HG03280 (cell line): ENCODE measurements around the gene PSMF1.

Experiments
- ATAC-seq: cut with Tn5 transposase; IDR thresholded peaks from one replicate; pipeline ENCODE4 v1.9.1; 2021; ENCODE audit warnings: mild to moderate bottlenecking, moderate library complexity; ENCODE audit not compliant: unreplicated experiment

PSMF1 gene

GRCh38 chr20:1163105-1163504 is 44.7 kb downstream of the PSMF1 start:
- no peak for ATAC-seq

GRCh38 chr20:1163653-1164052 is 45.3 kb downstream of the PSMF1 start:
- ATAC-seq, result no peak

GRCh38 chr20:1164871-1165270 is 46.5 kb downstream of the PSMF1 start:
- ATAC-seq, result no peak

DNA sequence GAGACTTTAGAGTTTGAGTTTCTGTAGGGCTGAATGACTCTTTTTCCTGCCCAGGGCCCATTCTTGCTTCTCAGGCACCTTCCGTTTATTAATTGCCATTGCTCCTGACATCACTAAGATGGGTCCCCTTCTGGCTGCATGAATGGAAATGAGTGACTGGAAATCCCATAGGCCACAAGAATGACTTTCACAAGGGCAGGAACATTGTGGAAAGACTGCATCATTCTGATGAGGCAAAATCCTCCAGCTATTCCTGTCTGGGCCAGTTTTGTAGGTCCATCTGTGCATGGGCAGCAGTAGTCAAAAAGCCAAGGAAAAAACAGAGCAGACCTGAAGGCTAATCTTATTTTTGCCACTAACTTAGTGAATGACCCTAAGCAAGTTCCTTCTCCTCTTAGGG is 47.1 kb downstream of the PSMF1 start:
- no peak for ATAC-seq

GRCh38 chr20:1165941-1166340 is 47.5 kb downstream of the PSMF1 start:
- ATAC-seq, result no peak

GRCh38 chr20:1166948-1167720 is 48.7 kb downstream of the PSMF1 start:
- ATAC-seq, result no peak

DNA sequence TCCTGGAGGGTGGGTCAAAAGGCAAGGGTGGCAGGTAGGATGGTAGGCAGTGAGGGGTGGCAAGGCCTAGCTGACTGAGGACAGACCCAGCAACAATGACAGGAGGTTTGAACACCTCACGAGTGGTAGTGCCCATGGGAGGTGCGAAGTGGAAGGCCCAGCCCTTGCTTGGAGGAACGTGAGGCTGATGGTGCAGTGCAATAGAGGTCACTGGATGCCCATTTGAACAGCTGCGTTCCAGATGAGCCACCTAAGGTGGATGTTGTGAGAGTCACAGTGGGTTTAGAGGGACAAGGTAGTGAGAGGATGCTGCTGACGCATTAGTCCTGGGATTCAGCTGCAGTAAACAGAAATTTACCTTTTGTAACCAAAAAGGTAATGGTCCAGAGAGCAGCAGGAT is 50.8 kb downstream of the PSMF1 start:
- ATAC-seq, result no peak

GRCh38 chr20:1171461-1172093 is 53.2 kb downstream of the PSMF1 start:
- no peak for ATAC-seq

- no peak for ATAC-seq
Measured at GRCh38 chr20:1173698-1174097, 55.3 kb downstream of the PSMF1 start.

- no peak for ATAC-seq
Measured at GRCh38 chr20:1174787-1175186, 56.4 kb downstream of the PSMF1 start.

GRCh38 chr20:1177680-1178079 is 59.3 kb downstream of the PSMF1 start:
- no peak for ATAC-seq

GRCh38 chr20:1178103-1178502 is 59.7 kb downstream of the PSMF1 start:
- no peak for ATAC-seq

GRCh38 chr20:1178623-1179022 is 60.2 kb downstream of the PSMF1 start:
- ATAC-seq, result no peak

DNA sequence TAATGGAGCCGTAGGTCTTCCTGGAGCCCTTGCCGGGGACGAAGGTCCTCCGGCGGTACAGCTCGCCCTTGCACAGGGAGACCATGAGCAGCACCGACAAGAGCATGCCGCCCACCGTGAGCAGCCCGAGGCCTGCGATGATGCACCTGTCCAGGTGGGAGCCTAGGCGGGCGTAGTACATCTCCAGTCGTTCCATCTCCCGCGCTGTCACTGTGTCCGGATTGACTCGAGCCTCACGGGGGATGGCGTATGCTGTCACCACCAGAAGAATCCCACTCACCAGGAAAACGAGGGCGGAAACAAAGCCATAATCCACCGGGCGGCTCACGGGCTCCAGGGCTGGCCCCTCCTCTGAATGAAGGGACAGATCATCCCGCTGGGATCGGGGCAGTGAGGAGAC is 62.5 kb downstream of the PSMF1 start:
- ATAC-seq, result no peak

GRCh38 chr20:1182106-1182505 is 63.7 kb downstream of the PSMF1 start:
- no peak for ATAC-seq

- no peak for ATAC-seq
Measured at GRCh38 chr20:1183153-1183552, 64.8 kb downstream of the PSMF1 start.

DNA sequence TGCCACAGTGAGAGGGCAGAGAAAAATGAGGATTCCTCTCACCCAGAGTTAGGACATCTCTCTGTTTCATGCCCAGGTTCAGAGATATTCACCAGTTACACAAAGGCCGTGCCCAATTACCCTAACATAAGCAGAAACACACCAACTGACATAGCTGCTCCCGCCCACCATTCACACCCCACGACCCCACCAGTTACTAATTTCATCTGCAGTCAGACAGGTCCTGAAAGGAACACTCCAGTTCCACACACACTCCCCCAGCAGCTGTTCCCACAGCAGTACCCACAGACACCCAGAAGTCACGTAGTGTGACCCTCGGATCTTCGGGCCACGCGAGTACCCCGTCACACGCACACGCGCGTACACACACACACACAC is 65.8 kb downstream of the PSMF1 start:
- no peak for ATAC-seq

DNA sequence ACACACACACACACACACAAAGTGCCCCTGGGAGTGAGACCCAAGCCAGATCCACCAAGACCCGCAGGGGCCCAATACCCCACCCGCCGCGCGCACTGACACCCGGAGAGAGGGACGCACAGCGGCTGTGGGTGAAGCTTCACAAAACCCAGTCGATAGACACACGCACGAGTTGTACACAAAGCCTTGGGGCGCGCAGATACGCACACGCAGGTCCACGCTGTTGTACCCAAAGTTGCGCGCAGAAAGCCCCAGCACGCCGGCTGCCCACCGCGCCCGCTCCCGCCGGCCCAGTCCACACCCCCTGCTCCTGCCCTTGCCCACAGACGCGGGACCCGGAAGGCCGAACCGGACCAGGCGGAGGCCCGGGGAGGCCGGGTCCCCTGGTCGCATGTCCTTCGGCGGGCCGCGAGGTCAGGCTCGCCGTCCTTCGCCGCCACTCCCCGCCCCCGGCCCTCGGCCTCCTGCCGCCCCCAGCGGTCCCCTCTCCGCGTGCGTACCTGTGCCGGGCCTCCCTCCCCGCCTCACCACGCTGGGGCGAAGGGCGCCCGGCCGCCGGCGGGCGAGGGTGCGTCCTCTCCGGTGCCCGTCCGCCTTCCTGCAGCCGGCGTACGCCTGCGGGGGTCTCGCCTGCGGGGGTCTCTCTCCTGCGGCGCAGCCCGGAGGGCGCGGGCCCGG is 66.4 kb downstream of the PSMF1 start, which contains the start of gene TMEM74B:
Gene TMEM74B, minus strand, starts transcription at position 344 of the 678 bp plus-strand sequence. CDS start 1,180 bp downstream, outside the sequence.
- no peak for ATAC-seq

DNA sequence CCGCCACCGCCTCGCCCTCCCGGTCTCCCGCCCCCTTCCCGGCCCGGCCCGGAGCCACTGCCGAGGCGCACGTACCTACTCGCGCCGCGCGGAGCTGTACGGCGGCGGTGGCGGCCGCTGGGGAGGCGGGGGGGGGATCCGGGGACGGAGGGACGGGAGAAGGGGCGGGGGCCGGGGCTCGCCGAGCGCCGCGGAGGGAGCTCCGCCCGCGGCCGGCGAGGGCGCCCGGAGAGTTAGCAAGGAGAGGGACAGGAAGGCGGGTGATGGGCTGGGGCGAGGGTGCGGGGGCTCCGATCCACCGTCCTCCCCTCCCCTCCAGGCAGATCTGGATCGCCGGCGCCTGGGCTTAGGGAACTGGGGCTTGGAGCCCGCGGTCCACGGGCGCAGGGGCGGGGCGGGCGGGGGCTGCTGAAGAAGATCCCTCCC is 66.9 kb downstream of the PSMF1 start:
- ATAC-seq, result no peak

- ATAC-seq, result no peak
Measured at GRCh38 chr20:1185790-1186334, 67.5 kb downstream of the PSMF1 start.

- no peak for ATAC-seq
Measured at GRCh38 chr20:1186367-1186991, 68.1 kb downstream of the PSMF1 start.
